Tibial artery (tissue), 4 donors: ENCODE results near the gene FTCD.
A peak's percentile ranks its signal among the peaks of the same experiment; 100 is the strongest.
"Not testable (repeated sequence)": the region's sequence is repeated elsewhere in the genome, so short reads cannot be mapped to it uniquely, and the experiment has no call there.

Experiments
- DNase-seq, 2 donors: peaks; one replicate each; pipeline ENCODE4 v3.0.0-alpha.2; 2019
- H3K27ac ChIP-seq, 2 donors: fragments of 200-600 bp; sonication (generic) in 1 of 2; 1 replicate in 1 of 2; 2 replicates in 1 of 2; pipeline ENCODE4 v1.5.1; 2018 to 2019; ENCODE audit warnings: mild to moderate bottlenecking in 1 of 2
- H3K27me3 ChIP-seq, 2 donors: fragments of 200-600 bp; sonication (generic) in 1 of 2; one replicate each; pipeline versions ENCODE4 v1.5.1 to v1.6.0; 2016 to 2019
- H3K36me3 ChIP-seq, 3 donors: fragments of 200-600 bp; sonication (generic) in 2 of 3; one replicate each; pipeline ENCODE4 v1.5.1; 2016 to 2019; ENCODE audit warnings: mild to moderate bottlenecking in 2 of 3
- H3K4me1 ChIP-seq, 4 donors: fragments of 200-600 bp; sonication (generic) in 2 of 4; 1 replicate in 3 of 4; 2 replicates in 1 of 4; pipeline ENCODE4 v1.5.1; 2016 to 2019
- H3K4me3 ChIP-seq, 2 donors: fragments of 200-600 bp; sonication (generic) in 1 of 2; 1 replicate in 1 of 2; 2 replicates in 1 of 2; pipeline ENCODE4 v1.5.1; 2018 to 2019; ENCODE audit warnings: mild to moderate bottlenecking in 2 of 2
- H3K9me3 ChIP-seq, 3 donors: fragments of 200-600 bp; sonication (generic) in 1 of 3; one replicate each; pipeline ENCODE4 v1.5.1; 2016 to 2019
- CTCF ChIP-seq, 2 experiments: fragments of 200-600 bp in 1 of 2; fragments of 450-650 bp in 1 of 2; IDR thresholded peaks; one replicate each; pipeline ENCODE4 v1.5.1; 2017 to 2019; ENCODE audit warnings: antibody characterized with exemption in 2 of 2, mild to moderate bottlenecking in 1 of 2, moderate library complexity in 1 of 2
- intact Hi-C: fragments of 100-400 bp; cut with DNase I; formaldehyde crosslinking; loops from one replicate; pipeline ENCODE4 v1.15.0; 2023; ENCODE audit warnings: low total_unique reads

The FTCD gene

GRCh38 chr21:46155514-46156377 lies at the start of gene FTCD:
Gene FTCD (minus strand): TSS chr21:46155579. CDS start chr21:46155523, 56 bp downstream.
- H3K36me3 ChIP-seq = peaks cover 0 to 17% (median 0%) of the 10 kb centered on the region in 3 donors
- H3K9me3 ChIP-seq = no peaks in the 10 kb centered on the region
- H3K27ac ChIP-seq = no peak within 1 kb of the TSS
- H3K4me1 ChIP-seq = peaks cover 0 to 12% (median 6%) of the 10 kb centered on the region in 4 donors
- intact Hi-C loops = no loop called here
- H3K4me3 ChIP-seq = no peak within 1 kb of the TSS
- DNase-seq = peak; percentile 16 to 61
- no peak for TF ChIP-seq CTCF (IDR thresholded peaks at IDR 0.05)
- peaks cover 0 to 19% of the 10 kb centered on the region in 2 donors for H3K27me3 ChIP-seq

- H3K9me3 ChIP-seq = no peaks in the 10 kb centered on the region
- H3K27ac ChIP-seq = no peak overlapping the region
- no peak for DNase-seq
- no peak overlapping the region for H3K4me3 ChIP-seq
- H3K27me3 ChIP-seq = no peaks in the 10 kb centered on the region
- TF ChIP-seq CTCF (IDR thresholded peaks at IDR 0.05) = no peak
- H3K4me1 ChIP-seq = no peaks in the 10 kb centered on the region
- H3K36me3 ChIP-seq = peaks cover 60 to 86% (median 75%) of the 10 kb centered on the region in 3 donors
- intact Hi-C loops = no loop called here
Observed at GRCh38 chr21:46205166-46205565, 49.8 kb upstream of the FTCD start.

- no peak for TF ChIP-seq CTCF (IDR thresholded peaks at IDR 0.05)
- intact Hi-C loops = no loop called here
- Histone ChIP-seq H3K4me3 (no peak overlapping the region), H3K27ac (no peak overlapping the region), H3K4me1 (no peaks in the 10 kb centered on the region), H3K27me3 (no peaks in the 10 kb centered on the region), H3K9me3 (no peaks in the 10 kb centered on the region), H3K36me3 (peaks cover 58 to 80% (median 66%) of the 10 kb centered on the region in 3 donors)
- no peak for DNase-seq
Observed at GRCh38 chr21:46203203-46203600, 47.8 kb upstream of the FTCD start.

- Histone ChIP-seq H3K36me3 (peaks cover 55 to 80% (median 66%) of the 10 kb centered on the region in 3 donors), H3K27me3 (no peaks in the 10 kb centered on the region), H3K4me1 (no peaks in the 10 kb centered on the region), H3K9me3 (no peaks in the 10 kb centered on the region), H3K27ac (no peak overlapping the region), H3K4me3 (no peak overlapping the region)
- no peak for TF ChIP-seq CTCF (IDR thresholded peaks at IDR 0.05)
- intact Hi-C loops = no loop called here
- DNase-seq = peak in 1 of 2 donors; percentile 3
Observed at GRCh38 chr21:46202592-46203202, 47.3 kb upstream of the FTCD start.

GRCh38 chr21:46200877-46201803 lies 45.8 kb upstream of the FTCD start:
- intact Hi-C loops, H3K27me3 ChIP-seq, H3K27ac ChIP-seq, H3K4me1 ChIP-seq, H3K4me3 ChIP-seq, H3K9me3 ChIP-seq: not testable (repeated sequence)
- H3K36me3 ChIP-seq = peaks cover 48 to 78% (median 64%) of the 10 kb centered on the region in 3 donors
- DNase-seq = peak; percentile 4 to 13
